Measurements from ENCODE around the gene ARSB.

- no peak for TF ChIP-seq CTCF (IDR thresholded peaks at IDR 0.05)
- TF ChIP-seq POLR2A (IDR thresholded peaks at IDR 0.05) = no peak
Observed at GRCh38 chr5:78803353-78803752, 181.8 kb downstream of the ARSB start.
